Measurements from ENCODE around the gene HDC.

The HDC gene

GRCh38 chr15:50251638-50252182 is 13.8 kb downstream of the HDC start:
- TF ChIP-seq RAD21 (IDR thresholded peaks at IDR 0.05; ENCODE audit: low read depth) (no peak), YY1 (IDR thresholded peaks at IDR 0.05; ENCODE audit: low read depth) (no peak), MAX (IDR thresholded peaks at IDR 0.05) (no peak), REST (IDR thresholded peaks at IDR 0.05; ENCODE audit: low read depth) (no peak), FOXM1 (IDR thresholded peaks at IDR 0.05; ENCODE audit: borderline replicate concordance, low read depth) (no peak), CREB1 (IDR thresholded peaks at IDR 0.05; ENCODE audit: low read depth) (no peak), TCF12 (IDR thresholded peaks at IDR 0.05; ENCODE audit: low read depth) (no peak), TEAD4 (IDR thresholded peaks at IDR 0.05) (no peak), NFIC (IDR thresholded peaks at IDR 0.05) (no peak)

GRCh38 chr15:50250760-50251394 is 14.6 kb downstream of the HDC start:
- TF ChIP-seq YY1 (IDR thresholded peaks at IDR 0.05; ENCODE audit: low read depth) (no peak), CEBPB (IDR thresholded peaks at IDR 0.05) (no peak), ZBTB7A (IDR thresholded peaks at IDR 0.05; ENCODE audit: low read depth) (no peak), REST (IDR thresholded peaks at IDR 0.05; ENCODE audit: low read depth) (no peak), RAD21 (IDR thresholded peaks at IDR 0.05; ENCODE audit: low read depth) (no peak), TEAD4 (IDR thresholded peaks at IDR 0.05) (no peak), MAX (IDR thresholded peaks at IDR 0.05) (no peak), TAF1 (IDR thresholded peaks at IDR 0.05; ENCODE audit: low read depth) (no peak)

GRCh38 chr15:50249704-50250103 is 15.8 kb downstream of the HDC start:
- no peak for TF ChIP-seq TCF12 (IDR thresholded peaks at IDR 0.05; ENCODE audit: low read depth)

GRCh38 chr15:50248994-50249582 is 16.4 kb downstream of the HDC start:
- TF ChIP-seq EGR1 (IDR thresholded peaks at IDR 0.05) (no peak), TAF1 (IDR thresholded peaks at IDR 0.05; ENCODE audit: low read depth) (no peak), ZBTB7A (IDR thresholded peaks at IDR 0.05; ENCODE audit: low read depth) (no peak), YY1 (IDR thresholded peaks at IDR 0.05; ENCODE audit: low read depth) (no peak), EP300 (IDR thresholded peaks at IDR 0.05; ENCODE audit: borderline replicate concordance) (no peak), REST (IDR thresholded peaks at IDR 0.05; ENCODE audit: low read depth) (no peak), TEAD4 (IDR thresholded peaks at IDR 0.05) (no peak), FOXM1 (IDR thresholded peaks at IDR 0.05; ENCODE audit: borderline replicate concordance, low read depth) (no peak), RAD21 (IDR thresholded peaks at IDR 0.05; ENCODE audit: low read depth) (no peak), TCF12 (IDR thresholded peaks at IDR 0.05; ENCODE audit: low read depth) (no peak), NFIC (IDR thresholded peaks at IDR 0.05) (no peak), CEBPB (IDR thresholded peaks at IDR 0.05) (no peak), USF1 (IDR thresholded peaks at IDR 0.05) (no peak), MAX (IDR thresholded peaks at IDR 0.05) (no peak), CREB1 (IDR thresholded peaks at IDR 0.05; ENCODE audit: low read depth) (no peak)
